H1 (cell line): ENCODE measurements around the gene TMEM139.

ENCODE experiments used
- CBX5 ChIP-seq: fragments of 300-800, 300-1000 bp; sonication (generic); IDR thresholded peaks from 2 replicates; pipeline ENCODE4 v1.7.1; 2016; ENCODE audit warnings: antibody characterized with exemption, low read length, low read depth
- TBP ChIP-seq: IDR thresholded peaks from 2 replicates; pipeline ENCODE4 v1.6.1; 2011; ENCODE audit warnings: low read depth, low read length, improper control_type of control experiment

GRCh38 chr7:143286522-143286890 is 1.7 kb downstream of the TMEM139 start:
- TF ChIP-seq TBP (no peak), CBX5 (no peak)
